Panc1 (cell line): ENCODE results near the gene SMIM21.

Experiments used
- POLR2AphosphoS5 ChIP-seq: IDR thresholded peaks from 2 replicates; pipeline ENCODE4 v1.6.1; 2012; ENCODE audit warnings: mild to moderate bottlenecking, low read depth, low read length, moderate library complexity
- TF ChIP-seq, protein P1 (sequence below): fragments of 450-650 bp; IDR thresholded peaks from 2 replicates; pipeline ENCODE4 v1.5.1; 2017; ENCODE audit warnings: mild to moderate bottlenecking

DNA sequence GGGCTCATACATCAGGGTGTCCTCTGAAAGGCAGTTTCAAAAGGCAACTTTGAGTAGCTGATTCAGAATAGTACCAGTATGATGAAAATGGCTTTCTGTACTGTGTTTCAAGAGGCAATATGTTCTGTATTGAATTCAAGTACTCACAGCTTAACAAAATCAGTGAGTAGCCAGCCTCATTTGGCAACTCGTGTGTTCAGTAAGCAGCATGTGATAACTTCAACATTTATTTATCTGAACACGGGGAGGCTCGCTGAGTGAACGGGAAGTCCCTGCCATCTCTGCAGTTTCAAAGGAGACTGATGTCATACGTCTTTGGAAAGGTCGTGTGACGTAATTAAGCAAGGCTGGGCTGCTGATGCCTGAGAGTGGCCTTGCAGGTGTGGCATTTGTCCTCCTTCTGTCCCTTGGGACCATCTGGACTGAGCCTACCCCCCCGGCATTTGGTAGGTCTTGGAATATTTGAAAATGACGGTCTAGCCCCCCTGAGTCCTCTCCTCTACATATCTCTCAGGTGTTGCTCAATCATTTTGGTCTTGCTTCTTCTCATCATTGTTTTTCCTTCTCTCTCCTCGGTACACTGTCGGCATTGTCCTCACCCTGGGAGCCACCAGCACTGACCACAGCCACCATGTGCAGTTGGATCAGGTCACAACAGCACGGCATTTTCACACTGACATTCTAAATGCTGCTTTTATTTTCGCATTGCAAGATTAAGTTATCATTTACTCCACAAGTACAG lies 62.8 kb downstream of the SMIM21 start:
- TF ChIP-seq, protein P1, sequence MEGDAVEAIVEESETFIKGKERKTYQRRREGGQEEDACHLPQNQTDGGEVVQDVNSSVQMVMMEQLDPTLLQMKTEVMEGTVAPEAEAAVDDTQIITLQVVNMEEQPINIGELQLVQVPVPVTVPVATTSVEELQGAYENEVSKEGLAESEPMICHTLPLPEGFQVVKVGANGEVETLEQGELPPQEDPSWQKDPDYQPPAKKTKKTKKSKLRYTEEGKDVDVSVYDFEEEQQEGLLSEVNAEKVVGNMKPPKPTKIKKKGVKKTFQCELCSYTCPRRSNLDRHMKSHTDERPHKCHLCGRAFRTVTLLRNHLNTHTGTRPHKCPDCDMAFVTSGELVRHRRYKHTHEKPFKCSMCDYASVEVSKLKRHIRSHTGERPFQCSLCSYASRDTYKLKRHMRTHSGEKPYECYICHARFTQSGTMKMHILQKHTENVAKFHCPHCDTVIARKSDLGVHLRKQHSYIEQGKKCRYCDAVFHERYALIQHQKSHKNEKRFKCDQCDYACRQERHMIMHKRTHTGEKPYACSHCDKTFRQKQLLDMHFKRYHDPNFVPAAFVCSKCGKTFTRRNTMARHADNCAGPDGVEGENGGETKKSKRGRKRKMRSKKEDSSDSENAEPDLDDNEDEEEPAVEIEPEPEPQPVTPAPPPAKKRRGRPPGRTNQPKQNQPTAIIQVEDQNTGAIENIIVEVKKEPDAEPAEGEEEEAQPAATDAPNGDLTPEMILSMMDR: no peak
- no peak for TF ChIP-seq POLR2AphosphoS5
